ENCODE results near the gene C3AR1. TPM values are rescaled to one million over a fixed set of nuclear protein-coding genes. Genes with fewer than 3 reads are reported as not detected.

The C3AR1 gene
- 0.09 and 0.28 TPM in 2 replicates for total RNA-seq

GRCh38 chr12:8065991-8066594 lies at the start of gene C3AR1:
TSS of gene C3AR1 (minus strand) at chr12:8066359. CDS start at chr12:8060185, 6,174 bp downstream.

GRCh38 chr12:8032242-8033152 lies 33.7 kb downstream of the C3AR1 start, which contains the start of gene FOXJ2:
TSS of gene FOXJ2 (plus strand) at chr12:8032716. CDS start at chr12:8039833, 7,117 bp downstream.

Other genes starting within 250 kb of the C3AR1 start
- gene SLC2A14, start 193.4 kb downstream of the C3AR1 start, total RNA-seq = under 0.01 TPM in 1 of 2 replicates, not detected in the other
- 26.7 and 54.7 TPM in 2 replicates for gene SLC2A3, start 130.2 kb downstream of the C3AR1 start, total RNA-seq
- gene FOXJ2, start 33.6 kb downstream of the C3AR1 start, total RNA-seq = 2.4 and 4.2 TPM in 2 replicates
- gene NECAP1, start 15.9 kb upstream of the C3AR1 start, total RNA-seq = 21.4 and 31.2 TPM in 2 replicates
- gene CLEC4A, start 57.3 kb upstream of the C3AR1 start, total RNA-seq = 0.09 TPM in 1 of 2 replicates, not detected in the other
- under 0.01 TPM in 1 of 2 replicates, not detected in the other for gene ZNF705A, start 90.7 kb upstream of the C3AR1 start, total RNA-seq
- 0.09 TPM in 1 of 2 replicates, not detected in the other for gene FAM90A1, start 161.3 kb upstream of the C3AR1 start, total RNA-seq